CD4-positive, alpha-beta T cell treated with Interleukin-10 for 1 hour (primary cell): ENCODE results near the gene RFXANK.
"Not testable (repeated sequence)": the region's sequence is repeated elsewhere in the genome, so short reads cannot be mapped to it uniquely, and the experiment has no call there.

Experiments
- DNase-seq: peaks from one replicate; pipeline ENCODE4 v3.0.0-alpha.2; 2020

RFXANK gene

GRCh38 chr19:19207637-19208572, 15.8 kb downstream of the RFXANK start:
- no peak for DNase-seq

GRCh38 chr19:19209372-19209771, 17.3 kb downstream of the RFXANK start:
- no peak for DNase-seq

GRCh38 chr19:19211499-19212420, 19.7 kb downstream of the RFXANK start, which contains the start of gene NCAN:
NCAN (plus strand) TSS chr19:19211958; CDS start chr19:19216954, 4,996 bp downstream.
- DNase-seq: no peak

GRCh38 chr19:19212916-19213315, 20.9 kb downstream of the RFXANK start:
- DNase-seq: no peak

- no peak for DNase-seq
These were observed 21.5 kb downstream of the RFXANK start for GRCh38 chr19:19213426-19214158.

GRCh38 chr19:19214159-19214490, 22.1 kb downstream of the RFXANK start:
- no peak for DNase-seq

GRCh38 chr19:19214892-19215291, 22.8 kb downstream of the RFXANK start:
- DNase-seq: peak; percentile 18

- no peak for DNase-seq
These were observed 23.7 kb downstream of the RFXANK start for GRCh38 chr19:19215792-19216191.

GRCh38 chr19:19217099-19217498, 25.0 kb downstream of the RFXANK start:
- no peak for DNase-seq

- DNase-seq: no peak
These were observed 26.9 kb downstream of the RFXANK start for GRCh38 chr19:19218911-19219310.

- not testable (repeated sequence) for DNase-seq
These were observed 28.9 kb downstream of the RFXANK start for GRCh38 chr19:19221000-19221399.

GRCh38 chr19:19223060-19223459, 31.0 kb downstream of the RFXANK start:
- DNase-seq: no peak

GRCh38 chr19:19223636-19224035, 31.6 kb downstream of the RFXANK start:
- DNase-seq: no peak

GRCh38 chr19:19224150-19224851, 32.2 kb downstream of the RFXANK start:
- no peak for DNase-seq

- DNase-seq: peak; percentile 81
These were observed 32.9 kb downstream of the RFXANK start for GRCh38 chr19:19224852-19225494.

- no peak for DNase-seq
These were observed 34.1 kb downstream of the RFXANK start for GRCh38 chr19:19226204-19226603.

GRCh38 chr19:19226663-19227062, 34.6 kb downstream of the RFXANK start:
- no peak for DNase-seq

- DNase-seq: no peak
These were observed 35.2 kb downstream of the RFXANK start for GRCh38 chr19:19227217-19227616.

- DNase-seq: no peak
These were observed 37.6 kb downstream of the RFXANK start for GRCh38 chr19:19229701-19230100.

- DNase-seq: no peak
These were observed 38.9 kb downstream of the RFXANK start for GRCh38 chr19:19230999-19231398.

- no peak for DNase-seq
These were observed 40.2 kb downstream of the RFXANK start for GRCh38 chr19:19232261-19232721.
